Fibroblast of pulmonary artery (primary cell): ENCODE results near the gene MFSD12.
A peak's percentile ranks its signal among the peaks of the same experiment; 100 is the strongest.

ENCODE experiments used
- DNase-seq: peaks from one replicate; pipeline ENCODE4 v3.0.0-alpha.2; 2010; ENCODE audit warnings: low read depth
- H3K4me3 ChIP-seq: replicated peaks from 2 replicates; pipeline ENCODE4 v1.5.1; 2011; ENCODE audit warnings: low read depth, mild to moderate bottlenecking, control low read depth, low read length, moderate library complexity
- CTCF ChIP-seq: IDR thresholded peaks from 2 replicates; pipeline ENCODE4 v1.5.1; 2011; ENCODE audit warnings: mild to moderate bottlenecking, control low read depth, low read length, inconsistent platforms; ENCODE audit errors: missing control alignments

Gene MFSD12

GRCh38 chr19:3515891-3516422 is 41.4 kb downstream of the MFSD12 start:
- peak; percentile 22 for DNase-seq
- H3K4me3 ChIP-seq: no peak overlapping the region
- TF ChIP-seq CTCF: no peak

- no peak overlapping the region for H3K4me3 ChIP-seq
- DNase-seq: no peak
- TF ChIP-seq CTCF: no peak
Measured at GRCh38 chr19:3514930-3515329, 42.5 kb downstream of the MFSD12 start.

- DNase-seq: no peak
- no peak for TF ChIP-seq CTCF
- H3K4me3 ChIP-seq: no peak overlapping the region
Measured at GRCh38 chr19:3513229-3514140, 43.9 kb downstream of the MFSD12 start.

GRCh38 chr19:3512562-3513228 is 44.7 kb downstream of the MFSD12 start:
- no peak for TF ChIP-seq CTCF
- no peak overlapping the region for H3K4me3 ChIP-seq
- no peak for DNase-seq

- TF ChIP-seq CTCF: no peak
- no peak overlapping the region for H3K4me3 ChIP-seq
- no peak for DNase-seq
Measured at GRCh38 chr19:3511506-3512251, 45.7 kb downstream of the MFSD12 start.

- H3K4me3 ChIP-seq: no peak overlapping the region
- no peak for DNase-seq
- no peak for TF ChIP-seq CTCF
Measured at GRCh38 chr19:3510727-3511126, 46.7 kb downstream of the MFSD12 start.
